CD4-positive, alpha-beta T cell treated with Interleukin-6 for 4 hours (primary cell): ENCODE measurements around the gene UNC93A.
"Not testable (repeated sequence)": the region's sequence is repeated elsewhere in the genome, so short reads cannot be mapped to it uniquely, and the experiment has no call there.

Experiments
- DNase-seq: peaks from one replicate; pipeline ENCODE4 v3.0.0-alpha.2; 2020; ENCODE audit warnings: mixed read lengths

UNC93A gene

GRCh38 chr6:167294651-167295494 lies 3.8 kb downstream of the UNC93A start:
- no peak for DNase-seq

GRCh38 chr6:167295495-167296292 lies 4.6 kb downstream of the UNC93A start:
- DNase-seq: no peak

DNA sequence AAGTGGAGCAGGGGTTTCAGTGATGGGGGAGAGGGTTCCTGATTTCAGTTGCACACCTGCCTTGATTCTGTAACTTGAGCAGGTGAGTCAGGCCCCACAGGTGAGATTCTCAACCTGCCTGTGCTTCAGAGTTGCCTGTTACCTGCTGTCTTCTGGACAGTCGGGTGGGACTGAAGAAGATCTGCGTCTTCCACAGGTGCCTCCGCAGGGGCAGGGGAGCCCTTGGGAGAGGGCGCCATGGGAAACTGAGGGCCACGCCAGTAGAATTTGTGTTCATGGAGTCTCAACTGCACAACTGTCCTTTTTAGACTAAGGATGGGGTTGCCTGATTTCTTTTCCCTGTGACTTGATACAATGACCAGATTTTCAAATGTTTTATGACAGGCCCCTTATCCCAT lies 5.2 kb downstream of the UNC93A start:
- DNase-seq: no peak

DNA sequence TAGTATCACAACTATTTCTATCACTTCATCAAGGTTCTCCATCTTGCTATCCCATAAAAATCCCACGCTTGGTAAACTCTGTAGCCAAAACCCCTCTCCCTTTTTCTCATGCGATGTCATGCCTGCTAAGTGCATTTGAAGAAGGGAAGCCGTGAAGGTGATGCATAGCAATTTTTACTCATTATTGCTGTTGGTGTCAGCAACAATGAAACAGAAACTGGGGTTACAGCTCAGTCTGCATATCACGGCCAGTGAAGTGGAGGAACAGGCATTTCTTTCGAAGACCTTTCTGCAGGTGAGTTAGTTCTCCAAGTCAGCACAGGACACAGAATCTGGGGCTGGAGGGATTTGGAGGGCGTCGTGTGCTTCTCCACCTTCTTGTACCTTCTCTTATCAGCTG lies 5.8 kb downstream of the UNC93A start:
- DNase-seq: no peak

DNA sequence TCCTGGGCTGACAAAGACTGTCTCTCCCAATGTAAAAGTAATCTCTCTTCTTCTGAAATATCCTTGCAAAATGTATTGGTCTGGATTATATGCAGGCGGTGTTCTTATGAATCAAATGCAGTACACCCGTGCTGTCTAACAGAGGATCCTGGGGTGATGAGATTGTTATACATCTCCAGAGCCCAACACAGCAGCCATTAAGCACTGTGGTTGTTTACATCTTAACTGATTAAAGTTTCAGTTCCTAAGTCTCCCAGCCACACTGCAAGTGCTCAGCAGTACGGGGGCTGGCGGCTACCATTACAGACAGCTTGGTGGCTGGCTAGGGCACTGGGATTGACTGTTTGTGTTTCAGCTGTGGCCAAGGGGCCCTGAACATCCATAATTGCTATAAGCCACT lies 7.0 kb downstream of the UNC93A start:
- DNase-seq: no peak

DNA sequence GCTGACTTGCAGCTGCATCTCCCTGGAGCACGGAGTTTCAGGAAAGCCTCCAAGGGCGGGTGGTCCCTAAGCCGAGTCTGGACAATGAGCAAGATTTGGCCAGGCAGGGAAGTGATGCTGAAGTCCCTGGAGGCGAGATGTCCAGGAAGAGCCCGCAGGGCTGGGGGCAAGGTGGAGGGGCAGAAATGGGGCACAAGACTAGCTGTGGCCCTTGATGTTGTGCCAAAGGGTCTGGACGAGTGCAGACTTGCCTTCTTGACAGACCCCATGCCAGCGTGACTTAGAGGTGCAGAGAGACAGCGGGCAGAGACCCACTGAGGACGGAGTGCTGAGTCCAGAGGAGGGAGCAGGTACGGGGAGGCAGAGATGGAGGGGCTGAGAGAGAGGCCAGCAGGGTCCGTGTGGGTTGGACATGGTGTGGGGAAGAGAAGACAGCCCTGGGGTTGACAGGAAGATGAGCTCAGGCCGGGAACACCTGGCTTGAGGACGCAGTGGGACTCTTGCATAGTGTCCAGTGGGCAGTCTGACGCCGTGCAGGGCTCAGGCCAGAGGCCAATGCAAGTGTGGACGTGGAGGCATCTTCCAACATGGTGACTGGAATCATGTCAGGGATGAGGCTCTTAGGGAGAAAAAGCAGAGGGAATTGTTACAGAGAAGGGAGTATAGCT lies 8.7 kb downstream of the UNC93A start:
- DNase-seq: no peak

DNA sequence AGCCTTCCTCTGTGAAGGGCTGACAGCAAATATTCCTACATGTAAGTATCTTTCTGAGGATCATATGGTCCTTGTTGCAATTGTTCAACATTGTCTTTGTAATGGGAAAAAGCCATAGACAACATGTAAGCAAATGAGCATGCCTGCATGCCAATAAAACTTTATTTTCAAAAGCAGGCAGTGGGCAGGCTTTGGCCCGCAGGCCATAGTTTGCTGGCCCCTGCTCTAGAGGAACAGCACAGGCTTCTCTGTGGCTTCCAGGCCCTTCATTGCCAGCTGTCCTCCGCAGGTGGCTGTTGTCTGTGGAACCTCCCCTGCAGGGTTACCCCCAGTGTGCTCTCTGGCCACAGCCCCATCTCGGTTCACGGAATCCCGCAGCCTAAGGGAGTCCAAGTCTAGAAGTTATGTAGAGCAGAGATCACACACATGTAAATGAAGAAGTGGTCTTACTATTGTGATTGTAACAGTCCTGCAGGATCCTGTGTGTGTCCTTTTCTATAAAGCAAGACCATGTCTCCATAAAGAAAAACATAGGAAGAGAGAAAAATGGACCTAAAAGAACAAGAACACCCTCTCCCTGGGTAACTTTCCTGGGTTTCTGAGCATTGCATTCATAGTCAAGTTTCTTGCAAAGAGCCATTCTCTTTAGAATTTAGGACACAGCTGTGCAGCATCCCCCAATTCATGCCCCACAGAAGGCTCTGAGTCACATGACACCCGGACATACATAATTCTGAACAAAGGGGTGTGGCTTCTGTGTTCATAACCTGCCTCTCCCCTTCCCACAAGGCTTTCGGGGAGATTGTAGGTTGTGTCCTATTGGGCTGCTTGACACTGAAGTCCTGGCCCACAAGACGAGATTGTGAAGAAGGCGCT lies 10.0 kb downstream of the UNC93A start:
- no peak for DNase-seq

DNA sequence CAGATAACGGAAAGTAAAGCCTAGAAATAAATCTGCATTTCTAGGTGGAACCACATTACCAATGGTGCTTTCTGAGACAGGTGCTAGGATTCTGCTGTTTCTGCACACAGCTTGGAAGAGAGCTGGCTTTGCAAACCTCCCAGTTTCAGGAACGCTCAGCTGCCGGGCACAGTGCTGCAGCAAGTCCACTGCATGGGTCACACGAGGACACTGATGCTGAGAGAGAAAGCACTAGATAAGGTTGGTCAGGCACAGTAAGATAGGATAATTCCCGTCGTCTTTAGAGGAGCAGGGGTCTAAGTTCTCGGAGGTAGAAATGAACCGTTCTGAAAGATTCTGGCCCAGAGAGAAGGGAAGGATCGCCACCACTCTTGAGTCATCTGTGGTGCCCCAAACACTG lies 11.0 kb downstream of the UNC93A start:
- DNase-seq: no peak

GRCh38 chr6:167302796-167303195 lies 11.7 kb downstream of the UNC93A start:
- DNase-seq: no peak

DNA sequence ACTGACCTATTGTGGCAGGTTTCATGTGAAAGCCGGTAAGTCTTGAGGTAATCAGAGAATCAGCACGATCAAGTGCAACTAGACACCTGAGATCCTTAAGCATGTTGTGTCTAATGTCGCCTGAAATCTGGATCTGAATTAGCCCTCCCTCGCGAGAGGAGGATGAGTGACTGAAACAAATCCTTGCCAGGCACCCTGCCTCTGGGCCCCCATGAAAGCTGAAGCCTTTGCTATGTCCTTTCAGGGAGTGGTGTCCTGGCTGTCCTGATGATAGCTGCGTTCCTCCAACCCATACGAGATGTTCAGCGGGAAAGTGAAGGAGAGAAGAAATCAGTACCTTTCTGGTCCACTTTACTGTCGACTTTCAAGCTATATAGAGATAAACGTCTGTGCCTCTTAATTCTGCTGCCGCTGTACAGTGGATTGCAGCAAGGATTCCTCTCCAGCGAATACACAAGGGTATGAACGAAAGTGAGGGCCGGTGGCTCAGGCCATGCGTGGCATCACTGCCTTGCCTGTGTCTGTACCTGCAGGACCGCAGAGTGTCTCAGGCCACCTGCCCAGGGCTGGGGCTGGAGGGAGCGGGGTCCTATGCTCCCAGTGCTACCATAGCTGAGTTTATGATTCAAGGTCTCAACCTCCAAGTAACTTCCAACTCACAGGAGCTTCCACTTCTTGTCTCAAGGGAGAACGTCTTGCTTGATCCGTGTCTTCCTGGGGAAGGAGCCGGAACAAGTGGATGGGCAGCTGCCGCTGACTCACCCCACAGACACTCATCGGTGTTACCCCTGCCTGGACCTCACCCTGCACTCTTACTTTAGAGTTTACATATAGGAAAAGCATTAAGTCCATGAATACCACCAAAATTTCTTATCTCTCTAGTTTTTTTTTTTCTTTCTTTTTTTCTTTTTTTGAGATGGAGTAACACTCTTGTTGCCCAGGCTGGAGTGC lies 12.8 kb downstream of the UNC93A start:
- DNase-seq: no peak

- DNase-seq: no peak
Measured at GRCh38 chr6:167304912-167305311, 13.8 kb downstream of the UNC93A start.

DNA sequence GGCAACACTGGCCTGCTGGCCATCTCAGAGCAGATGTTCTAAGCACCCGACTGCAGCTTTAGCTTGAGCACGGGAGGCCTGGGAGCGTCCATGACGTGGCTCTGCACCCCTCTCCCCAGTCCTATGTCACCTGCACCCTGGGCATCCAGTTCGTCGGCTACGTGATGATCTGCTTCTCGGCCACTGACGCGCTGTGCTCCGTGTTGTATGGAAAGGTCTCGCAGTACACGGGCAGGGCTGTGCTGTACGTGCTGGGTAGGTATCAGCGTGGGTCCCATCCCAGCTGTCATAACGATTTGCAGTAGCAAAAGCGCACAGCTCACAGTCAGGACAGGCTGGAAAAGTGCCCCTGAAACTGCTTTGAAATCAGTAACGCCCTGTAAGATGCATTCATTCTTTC lies 14.7 kb downstream of the UNC93A start:
- no peak for DNase-seq

GRCh38 chr6:167306401-167306998 lies 15.4 kb downstream of the UNC93A start:
- DNase-seq: no peak

DNA sequence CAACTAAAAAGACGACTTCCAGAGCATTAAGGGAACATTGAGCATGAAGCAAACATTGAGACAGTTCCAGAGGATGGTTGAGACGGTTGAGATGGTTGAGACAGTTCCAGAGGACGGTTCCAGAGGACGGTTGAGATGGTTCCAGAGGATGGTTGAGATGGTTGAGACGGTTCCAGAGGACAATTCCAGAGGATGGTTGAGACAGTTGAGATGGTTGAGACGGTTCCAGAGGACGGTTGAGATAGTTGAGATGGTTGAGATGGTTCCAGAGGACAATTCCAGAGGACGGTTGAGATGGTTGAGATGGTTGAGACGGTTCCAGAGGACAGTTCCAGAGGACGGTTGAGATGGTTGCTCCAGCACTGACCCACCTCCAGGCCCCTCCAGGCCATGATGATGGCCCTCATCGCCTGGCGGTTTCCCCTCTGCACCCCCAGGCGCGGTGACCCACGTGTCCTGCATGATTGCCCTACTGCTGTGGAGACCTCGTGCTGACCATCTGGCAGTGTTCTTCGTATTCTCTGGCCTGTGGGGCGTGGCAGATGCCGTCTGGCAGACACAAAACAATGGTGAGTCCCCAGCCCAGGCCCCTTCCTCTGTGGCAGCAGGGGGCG lies 16.3 kb downstream of the UNC93A start:
- DNase-seq: no peak

DNA sequence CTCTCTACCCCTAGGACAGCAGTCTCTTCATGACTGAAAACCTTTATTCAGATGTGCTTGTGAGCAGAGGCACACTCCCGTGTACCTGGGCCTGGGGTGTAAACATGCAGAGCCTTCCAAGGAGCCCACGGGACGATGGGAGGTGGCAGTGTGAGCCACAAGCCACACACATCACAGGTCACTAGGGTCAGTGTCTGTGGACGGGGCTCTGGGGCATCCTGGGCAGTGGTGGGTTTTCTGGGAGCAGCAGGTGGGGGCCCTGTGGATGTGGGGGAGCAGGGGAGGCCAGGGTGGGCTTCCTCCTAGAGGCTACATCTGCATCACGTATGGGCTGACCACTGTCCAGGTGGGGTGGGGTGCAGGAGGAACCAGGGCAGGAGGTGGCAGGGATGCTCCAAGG lies 17.1 kb downstream of the UNC93A start:
- DNase-seq: no peak

- not testable (repeated sequence) for DNase-seq
Measured at GRCh38 chr6:167309355-167310192, 18.5 kb downstream of the UNC93A start.

- no peak for DNase-seq
Measured at GRCh38 chr6:167311286-167311685, 20.2 kb downstream of the UNC93A start.

GRCh38 chr6:167311691-167312090 lies 20.6 kb downstream of the UNC93A start:
- DNase-seq: not testable (repeated sequence)

DNA sequence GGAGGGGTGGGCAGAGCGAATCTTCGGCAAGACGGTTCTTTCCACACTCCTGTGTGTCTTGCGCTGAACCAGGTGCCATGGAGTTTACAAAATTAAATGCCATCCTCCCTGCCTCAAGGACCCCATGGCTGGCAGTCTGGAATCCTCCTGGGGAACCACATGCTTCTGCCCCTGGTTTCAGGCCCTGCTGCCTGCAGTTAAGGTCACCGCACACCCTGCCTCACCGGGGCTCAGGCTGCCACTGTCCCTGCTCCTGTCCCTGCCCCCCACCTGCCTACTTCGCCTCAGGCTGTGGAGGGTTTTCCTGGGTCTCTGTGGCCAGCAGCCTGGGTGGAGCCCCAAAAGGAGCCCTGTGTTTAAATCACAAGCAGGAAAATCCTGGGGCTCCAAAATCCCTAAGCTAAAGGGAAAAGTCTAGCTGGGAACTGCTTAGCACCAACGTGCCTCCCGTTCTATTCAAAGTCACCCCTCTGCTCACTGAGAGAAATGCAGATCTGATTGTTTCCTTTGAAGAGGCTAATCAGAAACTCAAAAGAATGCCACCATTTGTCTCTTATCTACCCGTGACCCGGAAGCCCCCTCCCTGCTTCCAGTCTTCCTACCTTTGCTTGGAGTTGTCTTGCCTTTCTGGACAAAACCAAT lies 23.2 kb downstream of the UNC93A start:
- DNase-seq: no peak
